Measurements from ENCODE around the gene TMEM115. TPM values are rescaled to one million over a fixed set of nuclear protein-coding genes. Genes with fewer than 3 reads are reported as not detected.

The TMEM115 gene
- total and polyA plus RNA-seq, 2 of the 4 experiments (the other 2 are of a cell fraction): 35.3 to 47.3 TPM

- no peak overlapping the region for H4K5ac ChIP-seq (ENCODE audit: low read depth, low read length)
- H3K18ac ChIP-seq (ENCODE audit: low read depth, low read length): no peak overlapping the region
- dilution Hi-C loops (cut with HindIII; ENCODE audit: low sequenced_read_pairs, unreplicated experiment): no loop called here
- no peaks in the 10 kb centered on the region for H3K9me3 ChIP-seq (ENCODE audit: control insufficient read depth, insufficient read depth, low read length)
- ChIA-PET POLR2A (ENCODE audit: unreplicated experiment) (no interaction called here), CTCF (no interaction called here)
- no peak overlapping the region for H2BK5ac ChIP-seq (ENCODE audit: low read depth, low read length, poor library complexity, severe bottlenecking)
- no peak overlapping the region for H3K4ac ChIP-seq (ENCODE audit: low read depth, low read length)
- H2BK120ac ChIP-seq (ENCODE audit: low read depth, low read length): no peak overlapping the region
- no TSS peak for BruUV-seq (replicated peaks)
- no peaks in the 10 kb centered on the region for H4K20me1 ChIP-seq (ENCODE audit: insufficient read depth, low read length)
- DNase-seq: peak; percentile 10
- H4K91ac ChIP-seq (ENCODE audit: insufficient read depth, low read depth, low read length): no peak overlapping the region
- no peaks in the 10 kb centered on the region for H3K4me1 ChIP-seq (ENCODE audit: control insufficient read depth, insufficient read depth, low read length)
- H3K27me3 ChIP-seq (ENCODE audit: control insufficient read depth, insufficient read depth, low read length): peaks cover 25% of the 10 kb centered on the region
- no peak overlapping the region for H3K23ac ChIP-seq (ENCODE audit: low read depth, low read length)
- no peak overlapping the region for H3K14ac ChIP-seq (replicated peaks; ENCODE audit: low read depth, low read length)
- no peak overlapping the region for H3K4me2 ChIP-seq (ENCODE audit: low read depth, low read length)
- WGBS, 2 experiments (ENCODE audit: extremely low coverage in 2 of 2, insufficient read length in 1 of 2): 14% methylated on average over 3 of the region's 8 CpGs; no CpG with 5 or more reads in 1 of the 2 experiments
- no peak overlapping the region for H2AK5ac ChIP-seq (ENCODE audit: low read depth, low read length)
- in situ Hi-C loops (cut with MboI; ENCODE audit: low sequenced_read_pairs): no loop called here
- no peak overlapping the region for H3K56ac ChIP-seq (ENCODE audit: extremely low read depth, insufficient read depth, low read length)
- H2BK20ac ChIP-seq (ENCODE audit: low read depth, low read length): no peak overlapping the region
- intact Hi-C loops (cut with micrococcal nuclease): no loop called here
- no peak overlapping the region for H2AFZ ChIP-seq (replicated peaks; ENCODE audit: low read length, poor library complexity)
- no peaks in the 10 kb centered on the region; the same call in 1 of the 2 replicates for H3K9me1 ChIP-seq (ENCODE audit: insufficient read depth, low read length)
- H3K4me3 ChIP-seq (ENCODE audit: insufficient read depth, low read depth, low read length): no peak overlapping the region
- H2BK15ac ChIP-seq (ENCODE audit: low read depth, low read length): no peak overlapping the region
- H4K8ac ChIP-seq (ENCODE audit: low read depth in 2 of 2, low read length in 2 of 2): no peak overlapping the region
- no peak for TF ChIP-seq MXI1 (IDR thresholded peaks at IDR 0.05; ENCODE audit: borderline replicate concordance, low read depth, low read length)
- no peak for TF ChIP-seq MAZ (IDR thresholded peaks at IDR 0.05; ENCODE audit: borderline replicate concordance, low read depth, low read length)
- TF ChIP-seq FOS (IDR thresholded peaks at IDR 0.05; ENCODE audit: low read depth, low read length): no peak
- TF ChIP-seq RAD21 (IDR thresholded peaks at IDR 0.05; ENCODE audit: low read length): no peak
- TF ChIP-seq USF2 (IDR thresholded peaks at IDR 0.05; ENCODE audit: low read depth, low read length): no peak
- TF ChIP-seq CHD1 (IDR thresholded peaks at IDR 0.05; ENCODE audit: low read depth, low read length): no peak
- no peak for TF ChIP-seq CTCF (conservative IDR thresholded peaks at IDR 0.05; ENCODE audit: low read depth, low read length)
- TF ChIP-seq, protein P1, sequence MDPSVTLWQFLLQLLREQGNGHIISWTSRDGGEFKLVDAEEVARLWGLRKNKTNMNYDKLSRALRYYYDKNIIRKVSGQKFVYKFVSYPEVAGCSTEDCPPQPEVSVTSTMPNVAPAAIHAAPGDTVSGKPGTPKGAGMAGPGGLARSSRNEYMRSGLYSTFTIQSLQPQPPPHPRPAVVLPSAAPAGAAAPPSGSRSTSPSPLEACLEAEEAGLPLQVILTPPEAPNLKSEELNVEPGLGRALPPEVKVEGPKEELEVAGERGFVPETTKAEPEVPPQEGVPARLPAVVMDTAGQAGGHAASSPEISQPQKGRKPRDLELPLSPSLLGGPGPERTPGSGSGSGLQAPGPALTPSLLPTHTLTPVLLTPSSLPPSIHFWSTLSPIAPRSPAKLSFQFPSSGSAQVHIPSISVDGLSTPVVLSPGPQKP (IDR thresholded peaks at IDR 0.05; ENCODE audit: borderline replicate concordance, low read depth, low read length): no peak
- no peak for TF ChIP-seq MAFK (IDR thresholded peaks at IDR 0.05; ENCODE audit: low read depth, low read length)
- no peak overlapping the region for H2AK9ac ChIP-seq (replicated peaks; ENCODE audit: low read depth, low read length, poor library complexity)
- no peak overlapping the region for H3K9ac ChIP-seq (ENCODE audit: low read depth, low read length)
- ATAC-seq (ENCODE audit: low read depth): no peak; the same call in 1 of the 2 replicates
- H3K36me3 ChIP-seq (ENCODE audit: control insufficient read depth, insufficient read depth, low read length): no peaks in the 10 kb centered on the region
- no peak overlapping the region for H3K27ac ChIP-seq (ENCODE audit: insufficient read depth, low read length)
- H3K79me1 ChIP-seq (ENCODE audit: low read depth in 1 of 2, low read length in 2 of 2): no peaks in the 10 kb centered on the region
These were observed 45.9 kb upstream of the TMEM115 start for GRCh38 chr3:50405249-50405648.
